GM18873 (cell line): ENCODE results near the gene KCNQ4.

Experiments
- ATAC-seq: cut with Tn5 transposase; IDR thresholded peaks from one replicate; pipeline ENCODE4 v1.9.1; 2021; ENCODE audit warnings: mild to moderate bottlenecking, moderate library complexity, moderate number of reproducible peaks; ENCODE audit not compliant: unreplicated experiment, low FRiP score

The KCNQ4 gene

GRCh38 chr1:40856116-40856515, 72.5 kb downstream of the KCNQ4 start:
- no peak for ATAC-seq

DNA sequence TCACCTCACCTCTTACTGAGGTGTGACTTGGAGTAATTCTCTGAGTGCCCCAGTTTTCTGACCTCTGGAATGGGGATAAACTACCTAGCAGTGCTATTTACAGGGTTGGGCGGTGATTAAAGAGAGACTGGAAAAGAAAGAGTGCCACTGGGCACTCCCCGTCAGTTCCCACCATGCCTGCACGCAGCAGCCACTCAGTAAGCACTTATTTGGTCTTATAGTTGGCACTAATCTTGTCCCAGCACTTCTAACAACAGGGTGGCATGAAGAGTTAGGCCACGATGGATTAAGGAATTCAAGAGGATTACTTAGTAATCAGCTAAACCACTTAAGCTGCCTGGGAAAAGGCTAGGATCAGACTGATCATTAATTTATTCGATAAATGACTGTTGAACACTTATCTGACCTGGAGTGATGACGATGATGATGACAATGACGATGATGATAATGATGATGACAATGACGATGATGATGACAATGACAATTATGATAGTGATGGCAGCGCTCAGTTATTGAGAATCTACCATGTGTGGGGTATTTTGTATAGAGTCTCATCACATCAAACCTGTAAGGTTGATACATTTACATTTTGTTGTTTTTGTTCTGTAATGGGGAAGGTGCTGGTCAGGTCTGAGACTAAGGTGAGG, 73.2 kb downstream of the KCNQ4 start:
- ATAC-seq, result no peak

DNA sequence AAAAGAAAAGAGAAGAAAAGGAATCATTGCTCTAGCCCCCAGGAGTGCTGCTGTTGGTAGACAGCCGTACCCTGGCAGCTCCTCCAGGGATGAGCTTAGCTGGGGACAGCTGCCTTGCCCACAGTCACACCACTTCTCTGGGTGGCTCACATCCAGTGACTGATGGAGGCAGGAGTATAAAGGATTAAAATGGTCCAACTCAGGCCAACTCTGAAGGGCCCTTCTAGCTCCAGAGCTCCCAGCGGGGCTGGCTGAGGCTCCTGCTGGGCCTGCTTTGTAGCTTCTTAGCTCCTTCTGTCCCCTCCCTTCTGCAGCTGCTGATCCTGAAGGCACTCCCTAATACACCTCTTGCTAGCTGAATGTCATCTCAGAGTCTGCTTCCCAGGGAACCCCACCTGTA, 74.2 kb downstream of the KCNQ4 start:
- no peak for ATAC-seq

GRCh38 chr1:40858856-40859416, 75.3 kb downstream of the KCNQ4 start:
- no peak for ATAC-seq

DNA sequence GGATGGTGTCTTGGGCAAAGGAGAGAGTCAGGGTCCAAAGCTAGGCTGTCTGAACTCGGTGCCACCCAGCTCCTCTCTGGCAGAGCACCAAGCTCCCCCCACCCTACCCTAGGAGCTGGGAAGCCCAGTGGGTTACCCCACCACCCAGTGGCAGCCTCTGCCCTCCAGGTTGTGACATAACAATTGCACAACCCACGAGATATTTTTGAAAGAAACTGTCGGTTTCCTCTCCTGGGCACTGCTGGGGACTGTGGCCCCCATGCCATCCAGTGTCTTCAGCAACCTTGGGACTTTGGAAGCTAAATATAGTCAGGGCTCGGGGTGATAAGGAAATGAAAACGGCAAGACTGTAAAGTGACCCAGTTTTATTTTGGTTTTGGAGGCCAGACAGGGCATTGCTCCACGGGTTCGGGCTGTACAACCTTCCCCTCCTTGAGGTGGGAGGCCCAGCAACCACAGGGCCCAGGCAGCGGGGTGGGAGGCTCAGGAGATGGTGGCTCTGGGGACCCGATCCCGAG, 77.2 kb downstream of the KCNQ4 start:
- ATAC-seq, result no peak

DNA sequence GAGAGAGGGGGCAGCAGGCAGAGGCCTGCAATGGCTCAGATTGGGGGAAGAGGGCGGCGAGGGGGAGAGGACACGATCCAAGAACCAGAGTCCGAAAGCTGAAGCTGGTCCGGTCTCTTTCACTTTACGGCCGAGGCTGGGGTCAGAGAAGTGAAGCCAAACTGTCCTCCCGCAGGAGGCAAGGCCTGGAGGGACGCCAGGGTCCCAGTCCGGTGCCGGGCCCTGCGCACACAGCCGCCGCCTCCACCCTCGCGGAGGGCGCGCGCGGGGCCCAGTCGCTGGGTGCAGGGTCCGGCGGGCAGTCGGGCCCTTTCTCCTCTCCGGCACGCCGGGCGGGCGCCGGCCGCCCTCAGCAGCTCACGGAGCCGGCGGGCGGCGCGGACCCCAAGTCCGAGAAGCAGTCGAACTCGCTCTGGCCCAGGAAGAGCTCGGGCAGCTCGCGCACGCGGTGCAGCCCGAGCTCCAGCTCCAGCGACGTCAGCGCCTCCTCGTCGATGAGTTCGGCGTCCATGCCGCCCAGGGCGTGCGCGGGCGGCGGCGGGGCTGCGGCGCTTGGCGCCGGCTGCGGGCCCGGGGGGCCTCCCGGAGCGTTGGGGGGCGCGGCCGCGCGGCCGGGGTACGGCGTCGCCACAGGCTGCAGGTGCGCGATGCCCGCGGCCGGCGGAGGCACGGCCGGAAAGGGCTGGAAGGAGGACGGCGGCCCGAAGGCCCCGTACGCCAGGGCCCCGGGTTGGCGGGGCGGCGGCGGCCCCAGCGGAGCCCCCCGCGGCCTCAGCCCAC, 77.8 kb downstream of the KCNQ4 start:
- no peak for ATAC-seq

GRCh38 chr1:40862008-40862863, 78.6 kb downstream of the KCNQ4 start, which contains the start of gene CITED4:
TSS of gene CITED4 (minus strand) at chr1:40862363. CDS start at chr1:40862127, 236 bp downstream.
- ATAC-seq, result peak; percentile 93

DNA sequence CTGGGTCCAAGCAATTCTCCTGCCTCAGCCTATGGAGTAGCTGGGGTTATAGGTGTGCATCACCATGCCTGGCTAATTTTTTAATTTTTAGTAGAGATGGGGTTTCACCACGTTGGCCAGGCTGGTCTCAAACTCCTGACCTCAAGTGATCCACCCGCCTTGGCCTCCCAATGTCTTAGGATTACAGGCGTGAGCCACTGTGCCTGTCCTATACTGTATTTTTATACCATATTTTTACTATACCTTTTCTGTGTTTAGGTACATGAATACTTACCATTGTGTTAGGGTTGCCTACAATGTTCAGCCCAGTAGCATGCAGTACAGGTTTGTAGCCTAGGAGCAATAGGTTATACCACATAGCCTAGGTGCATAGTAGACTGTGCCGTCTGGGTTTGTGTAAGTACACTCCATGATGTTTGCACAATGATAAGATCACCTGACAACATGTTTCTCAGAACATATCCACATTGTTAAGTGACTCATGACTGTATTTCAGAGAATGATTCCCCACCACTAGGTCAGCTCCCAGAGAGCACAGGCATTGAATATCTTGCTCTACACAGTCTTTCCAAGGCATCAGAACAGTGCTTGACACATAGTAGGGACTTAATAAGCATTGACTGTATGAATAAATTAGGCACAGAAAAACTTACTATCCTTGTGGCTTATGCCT, 84.6 kb downstream of the KCNQ4 start:
- no peak for ATAC-seq

- no peak for ATAC-seq
These were observed 86.6 kb downstream of the KCNQ4 start for GRCh38 chr1:40870135-40870728.

DNA sequence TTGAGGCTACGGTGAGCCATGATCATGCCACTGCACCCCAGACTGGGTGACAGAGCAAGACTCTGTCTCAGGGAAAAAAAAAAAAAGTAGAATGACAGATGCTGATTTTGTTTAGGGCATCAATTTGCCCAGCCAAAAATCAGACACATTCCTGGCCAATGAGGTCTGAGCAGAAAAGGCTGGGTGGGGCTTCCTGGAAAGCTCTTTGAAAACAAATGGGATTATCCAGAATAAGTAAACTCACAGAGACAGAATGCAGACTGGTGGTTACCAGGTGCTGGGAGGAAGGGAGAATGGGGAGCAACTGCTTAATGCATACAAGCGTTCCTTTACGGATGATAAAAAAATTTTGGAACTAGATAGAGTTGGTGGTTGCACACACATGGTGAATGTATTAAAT, 88.7 kb downstream of the KCNQ4 start:
- ATAC-seq, result no peak

DNA sequence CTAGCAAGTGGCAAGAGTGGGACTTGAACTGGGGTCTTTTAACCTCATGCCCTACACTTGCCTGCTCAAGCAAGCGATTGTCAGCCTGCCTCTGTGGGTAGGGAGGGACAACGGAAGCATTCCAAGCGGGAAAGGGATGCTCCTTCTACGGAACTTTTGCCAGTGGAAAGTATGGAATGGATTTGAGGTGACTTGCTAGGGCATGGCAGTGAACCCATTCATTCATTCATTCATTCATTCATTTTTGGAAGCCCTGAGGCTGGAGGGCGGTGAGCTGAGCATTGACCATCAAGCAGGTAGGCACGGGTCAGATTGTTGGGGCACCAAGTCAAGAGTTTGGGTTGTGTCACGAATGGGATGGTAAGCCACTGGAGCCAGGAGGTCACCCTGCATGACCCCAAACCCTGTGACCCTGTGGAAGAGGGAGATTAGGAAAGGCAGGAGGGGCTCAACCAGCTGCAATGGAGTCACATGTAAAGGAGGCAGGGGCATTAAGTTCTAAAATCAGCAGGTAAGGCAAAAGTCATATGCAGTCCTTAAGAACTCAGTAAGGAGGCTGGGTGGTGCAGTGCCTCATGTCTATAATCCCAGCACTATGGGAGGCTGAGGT, 90.4 kb downstream of the KCNQ4 start:
- ATAC-seq, result no peak

DNA sequence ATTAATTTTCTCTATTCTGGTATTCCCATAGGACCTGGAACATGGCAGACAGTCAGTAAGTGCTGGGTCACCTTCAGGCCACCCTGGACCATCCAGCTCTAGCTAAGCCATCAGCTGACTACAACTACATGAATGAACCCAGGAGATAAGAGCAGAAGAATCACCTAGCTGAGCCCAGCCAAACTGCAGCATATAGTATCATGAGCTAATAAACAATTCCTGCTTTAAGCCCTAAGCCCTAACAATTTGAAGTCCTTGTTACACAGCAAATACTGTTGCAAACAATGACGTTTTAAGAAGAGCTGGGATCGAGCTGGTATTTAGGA, 92.8 kb downstream of the KCNQ4 start:
- ATAC-seq, result no peak

GRCh38 chr1:40876891-40877290, 93.3 kb downstream of the KCNQ4 start:
- no peak for ATAC-seq

- ATAC-seq, result no peak
These were observed 94.1 kb downstream of the KCNQ4 start for GRCh38 chr1:40877698-40878097.

DNA sequence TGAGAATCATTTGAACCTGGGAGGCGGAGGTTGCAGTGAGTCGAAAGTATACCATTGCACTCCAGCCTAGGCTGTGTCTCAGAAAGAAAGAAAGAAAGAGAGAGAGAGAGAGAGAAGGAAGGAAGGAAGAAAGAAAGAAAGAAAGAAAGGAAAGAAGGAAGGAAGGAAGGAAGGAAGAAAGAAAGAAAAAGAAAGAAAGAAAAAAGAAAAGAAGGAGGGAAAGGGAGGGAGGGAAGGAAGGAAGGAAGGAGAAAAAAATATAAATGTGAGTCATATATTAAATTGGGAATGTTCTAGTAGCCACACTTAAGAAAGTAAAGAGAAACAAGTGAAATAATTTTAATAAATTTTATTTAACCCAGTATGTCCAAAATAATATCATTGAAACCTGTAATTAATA, 95.3 kb downstream of the KCNQ4 start:
- ATAC-seq, result no peak

DNA sequence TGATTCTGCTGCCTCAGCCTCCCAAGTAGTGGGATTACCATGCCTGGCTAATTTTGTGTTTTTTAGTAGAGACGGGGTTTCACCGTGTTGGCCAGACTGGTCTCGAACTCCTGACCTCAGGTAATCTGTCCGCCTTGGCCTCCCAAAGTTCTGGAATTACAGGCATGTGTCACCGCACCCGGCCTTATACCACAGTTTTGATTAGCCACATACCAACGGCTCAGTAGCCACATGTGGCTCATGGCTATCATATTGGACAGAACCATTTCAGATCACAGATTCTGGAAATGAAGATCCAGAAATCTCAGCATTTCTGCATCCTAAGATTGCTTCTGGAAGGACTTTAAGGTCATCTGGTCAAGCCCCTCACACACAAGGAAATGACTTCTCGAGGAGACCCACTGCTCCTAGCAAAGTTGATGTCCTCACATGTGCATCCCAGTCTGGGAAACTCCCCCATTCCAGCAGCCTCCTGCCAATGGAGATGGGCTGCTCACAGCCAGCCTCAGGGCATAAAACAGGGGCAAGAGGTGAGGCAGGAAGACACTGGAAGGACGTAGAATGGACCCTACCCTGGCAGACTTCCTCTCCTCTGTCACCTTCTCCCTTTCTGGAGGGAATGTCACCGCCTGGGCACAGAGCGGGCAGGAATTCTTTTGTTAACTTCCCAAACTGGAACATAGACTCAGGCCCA, 96.0 kb downstream of the KCNQ4 start:
- ATAC-seq, result no peak

DNA sequence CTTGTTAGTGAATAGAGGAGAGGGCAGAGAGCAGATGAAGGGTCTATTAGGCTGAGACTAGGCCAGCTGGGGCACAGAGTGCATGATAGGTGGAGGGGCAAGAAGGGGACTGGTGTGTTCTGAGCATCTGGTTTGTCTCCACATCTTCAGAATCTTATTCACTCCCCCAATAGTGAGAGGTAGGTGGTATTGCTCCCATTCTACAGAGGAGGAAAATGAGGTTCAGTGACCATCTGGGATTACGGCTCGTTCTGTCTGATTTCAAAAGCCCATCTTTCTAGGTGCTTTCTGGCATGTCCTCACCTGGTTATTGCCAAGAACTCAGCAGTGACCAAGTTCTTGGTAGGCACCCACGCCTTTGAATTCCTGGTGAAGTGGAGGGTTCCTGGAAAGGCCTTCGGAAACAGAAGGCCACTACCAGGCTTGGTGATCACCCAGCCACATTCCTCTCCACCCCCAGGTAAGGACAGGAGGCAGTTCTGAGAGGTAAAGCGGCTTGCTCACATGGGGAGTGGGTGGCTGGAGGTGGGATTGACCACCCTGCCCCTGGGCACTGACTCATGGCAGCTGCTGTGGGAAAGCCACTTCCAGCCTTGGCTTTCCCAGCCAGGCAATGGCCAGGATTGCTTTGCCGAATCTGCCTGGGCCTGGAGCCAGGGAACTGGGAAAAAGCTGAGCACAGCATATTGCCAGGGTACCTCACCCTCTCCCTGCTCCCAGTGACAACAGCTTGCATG, 97.4 kb downstream of the KCNQ4 start:
- no peak for ATAC-seq
